ENCODE results near the gene PGBD5. TPM values are rescaled to one million over a fixed set of nuclear protein-coding genes. Genes with fewer than 3 reads are reported as not detected.
A peak's percentile ranks its signal among the peaks of the same experiment; 100 is the strongest.
"Not testable (repeated sequence)": the region's sequence is repeated elsewhere in the genome, so short reads cannot be mapped to it uniquely, and the experiment has no call there.

Gene PGBD5, protein sequence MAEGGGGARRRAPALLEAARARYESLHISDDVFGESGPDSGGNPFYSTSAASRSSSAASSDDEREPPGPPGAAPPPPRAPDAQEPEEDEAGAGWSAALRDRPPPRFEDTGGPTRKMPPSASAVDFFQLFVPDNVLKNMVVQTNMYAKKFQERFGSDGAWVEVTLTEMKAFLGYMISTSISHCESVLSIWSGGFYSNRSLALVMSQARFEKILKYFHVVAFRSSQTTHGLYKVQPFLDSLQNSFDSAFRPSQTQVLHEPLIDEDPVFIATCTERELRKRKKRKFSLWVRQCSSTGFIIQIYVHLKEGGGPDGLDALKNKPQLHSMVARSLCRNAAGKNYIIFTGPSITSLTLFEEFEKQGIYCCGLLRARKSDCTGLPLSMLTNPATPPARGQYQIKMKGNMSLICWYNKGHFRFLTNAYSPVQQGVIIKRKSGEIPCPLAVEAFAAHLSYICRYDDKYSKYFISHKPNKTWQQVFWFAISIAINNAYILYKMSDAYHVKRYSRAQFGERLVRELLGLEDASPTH
- total RNA-seq: not detected

DNA sequence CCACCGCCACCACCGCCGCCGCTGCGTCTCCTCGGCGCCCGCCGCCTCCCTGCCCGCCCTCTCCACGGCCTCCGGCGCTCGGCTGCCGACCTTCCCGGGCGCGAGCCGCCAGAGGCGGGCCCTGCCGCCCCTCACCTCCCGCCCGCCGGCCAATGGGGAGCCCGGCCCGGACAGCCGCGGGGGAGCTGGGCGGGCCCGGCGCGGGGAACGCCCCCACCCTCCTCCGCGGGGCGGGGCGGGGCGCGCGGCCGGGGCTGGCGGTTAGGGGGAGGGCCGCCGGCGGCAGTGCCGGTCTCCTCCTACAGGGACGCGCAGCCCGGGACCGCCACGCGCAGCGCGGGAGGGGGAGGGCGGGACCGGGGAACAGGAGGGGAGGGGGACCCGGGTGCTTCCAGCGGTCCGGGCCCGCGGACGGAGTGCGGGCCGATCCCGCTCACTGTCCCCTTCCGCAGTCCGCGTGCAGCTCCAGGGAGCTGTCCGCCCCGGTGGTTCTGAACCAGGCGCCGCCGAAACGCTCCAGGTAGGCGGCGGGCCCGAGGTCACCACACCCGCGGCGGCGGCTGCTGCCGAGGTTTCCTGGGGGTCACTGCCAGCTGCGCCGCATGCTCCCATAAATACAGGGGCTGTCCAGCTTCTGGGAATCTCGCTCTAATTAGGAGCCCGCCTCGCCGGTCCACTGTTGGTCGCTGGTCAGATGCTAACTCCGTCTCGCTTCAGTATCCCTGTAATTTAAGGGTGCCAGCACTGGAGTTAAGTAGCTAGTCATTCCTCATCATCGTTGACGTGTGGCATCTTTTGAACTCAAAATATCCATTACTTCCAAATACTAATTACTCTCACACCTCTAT lies at the start of gene PGBD5:
Gene PGBD5 (minus strand): TSS at position 87 of the 848 bp plus-strand sequence. CDS start 404 bp downstream, outside the sequence.
- CTCF ChIA-PET: no interaction called here
- no peaks in the 10 kb centered on the region for H3K9me3 Mint-ChIP-seq

DNA sequence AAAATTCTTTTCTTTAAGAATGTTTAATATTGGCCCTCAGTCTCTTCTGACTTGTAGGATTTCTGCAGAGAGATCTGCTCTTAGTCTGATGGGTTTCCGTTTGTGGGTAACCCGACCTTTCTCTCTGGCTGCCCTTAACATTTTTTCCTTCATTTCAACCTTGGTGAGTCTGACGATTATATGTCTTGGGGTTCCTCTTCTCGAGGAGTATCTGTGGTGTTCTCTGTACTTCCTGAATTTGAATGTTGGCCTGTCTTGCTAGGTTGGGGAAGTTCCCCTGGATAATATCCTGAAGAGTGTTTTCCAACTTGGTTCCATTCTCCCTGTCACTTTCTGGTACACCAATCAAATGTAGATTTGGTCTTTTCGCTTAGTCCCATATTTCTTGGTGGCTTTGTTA lies 48.8 kb upstream of the PGBD5 start:
- DNase-seq; H3K36me3 Mint-ChIP-seq (ENCODE audit: low read depth); H3K4me3 Mint-ChIP-seq; H3K9me3 Mint-ChIP-seq; POLR2A ChIA-PET; H3K4me1 Mint-ChIP-seq; CTCF ChIA-PET; H3K27ac Mint-ChIP-seq: not testable (repeated sequence)
- peaks cover 35% of the 10 kb centered on the region for H3K27me3 Mint-ChIP-seq

More for the DNA sequence above, at the start of gene PGBD5:
- DNase-seq: peak; percentile 68
- peaks cover 5% of the 10 kb centered on the region for H3K36me3 Mint-ChIP-seq (ENCODE audit: low read depth)
- H3K27ac Mint-ChIP-seq: peak within 1 kb of the TSS; percentile 17
- H3K27me3 Mint-ChIP-seq: peaks cover 64% of the 10 kb centered on the region
- peak within 1 kb of the TSS; percentile 49 for H3K4me3 Mint-ChIP-seq
- POLR2A ChIA-PET: no interaction called here
- H3K4me1 Mint-ChIP-seq: peaks cover 19% of the 10 kb centered on the region

DNA sequence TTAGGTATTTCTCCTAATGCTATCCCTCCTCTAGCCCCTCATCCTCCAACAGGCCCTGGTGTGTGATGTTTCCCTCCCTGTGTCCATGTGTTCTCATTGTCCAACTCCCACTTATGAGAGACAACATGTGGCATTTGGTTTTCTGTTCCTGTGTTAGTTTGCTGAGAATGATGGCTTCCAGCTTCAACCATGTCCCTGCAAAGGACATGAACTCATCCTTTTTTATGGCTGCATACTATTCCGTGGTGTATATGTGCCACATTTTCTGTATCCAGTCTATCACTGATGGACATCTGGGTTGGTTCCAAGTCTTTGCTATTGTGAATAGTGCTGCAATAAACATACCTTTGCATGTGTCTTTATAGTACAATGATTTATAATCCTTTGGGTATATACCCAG lies 44.6 kb upstream of the PGBD5 start:
- H3K9me3 Mint-ChIP-seq; H3K4me3 Mint-ChIP-seq; H3K4me1 Mint-ChIP-seq; CTCF ChIA-PET; H3K36me3 Mint-ChIP-seq (ENCODE audit: low read depth); H3K27ac Mint-ChIP-seq; POLR2A ChIA-PET; DNase-seq: not testable (repeated sequence)
- peaks cover 21% of the 10 kb centered on the region for H3K27me3 Mint-ChIP-seq

DNA sequence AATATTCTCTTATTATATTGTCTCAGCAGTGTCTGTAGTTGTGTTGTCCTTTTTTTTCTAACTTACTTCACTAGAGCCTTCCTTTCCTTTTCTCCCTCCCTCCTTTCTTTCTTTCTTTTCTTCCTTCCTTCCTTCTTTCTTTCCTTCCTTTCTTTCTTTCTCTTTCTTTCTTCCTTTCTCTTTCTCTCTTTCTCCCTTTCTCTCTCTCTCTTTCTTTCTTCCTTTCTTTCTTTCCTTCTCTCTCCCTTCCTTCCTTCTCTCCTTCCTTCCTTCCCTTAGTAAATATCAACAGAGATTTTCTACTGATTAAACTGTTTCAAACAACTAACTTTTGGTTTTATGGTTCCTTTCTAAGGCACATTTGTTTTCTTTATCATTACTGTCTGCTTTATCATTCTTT lies 43.1 kb upstream of the PGBD5 start:
- no peak overlapping the region for H3K4me3 Mint-ChIP-seq
- CTCF ChIA-PET: interaction anchor here (0.6 kb wide), 1 partner anchor 147 kb away, joined by 4 read pairs; no protein-coding TSS in a partner anchor

DNA sequence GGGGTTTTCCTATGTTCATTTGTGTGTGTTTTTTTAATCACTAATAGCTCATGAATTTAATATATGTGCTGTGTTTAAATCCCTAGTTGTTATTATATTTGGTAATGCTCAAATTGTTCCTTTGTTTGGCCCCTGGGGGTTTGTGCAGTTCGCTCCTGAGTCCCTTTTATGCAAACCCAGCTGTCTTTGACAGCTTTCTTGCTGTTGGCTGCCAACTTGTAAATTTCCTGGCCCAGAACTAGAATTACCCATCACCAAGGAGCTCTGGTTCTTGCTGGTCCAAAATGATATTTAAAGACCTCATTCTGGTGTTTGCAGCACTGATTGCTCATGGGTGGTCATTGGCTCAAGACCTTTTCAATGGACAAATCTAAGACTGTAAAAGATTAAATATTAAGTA lies 39.6 kb upstream of the PGBD5 start:
- POLR2A ChIA-PET: no interaction called here
- Mint-ChIP-seq H3K4me1 (no peaks in the 10 kb centered on the region), H3K27me3 (peaks cover 15% of the 10 kb centered on the region), H3K27ac (no peak overlapping the region), H3K4me3 (no peak overlapping the region), H3K9me3 (peaks cover 3% of the 10 kb centered on the region), H3K36me3 (ENCODE audit: low read depth) (no peaks in the 10 kb centered on the region)
- no peak for DNase-seq
- CTCF ChIA-PET: no interaction called here

More for the DNA sequence above, 43.1 kb upstream of the PGBD5 start:
- peaks cover 6% of the 10 kb centered on the region for H3K9me3 Mint-ChIP-seq
- H3K4me1 Mint-ChIP-seq: no peaks in the 10 kb centered on the region
- peaks cover 12% of the 10 kb centered on the region for H3K27me3 Mint-ChIP-seq
- no peak for DNase-seq
- H3K36me3 Mint-ChIP-seq (ENCODE audit: low read depth): no peaks in the 10 kb centered on the region
- POLR2A ChIA-PET: no interaction called here
- H3K27ac Mint-ChIP-seq: no peak overlapping the region

DNA sequence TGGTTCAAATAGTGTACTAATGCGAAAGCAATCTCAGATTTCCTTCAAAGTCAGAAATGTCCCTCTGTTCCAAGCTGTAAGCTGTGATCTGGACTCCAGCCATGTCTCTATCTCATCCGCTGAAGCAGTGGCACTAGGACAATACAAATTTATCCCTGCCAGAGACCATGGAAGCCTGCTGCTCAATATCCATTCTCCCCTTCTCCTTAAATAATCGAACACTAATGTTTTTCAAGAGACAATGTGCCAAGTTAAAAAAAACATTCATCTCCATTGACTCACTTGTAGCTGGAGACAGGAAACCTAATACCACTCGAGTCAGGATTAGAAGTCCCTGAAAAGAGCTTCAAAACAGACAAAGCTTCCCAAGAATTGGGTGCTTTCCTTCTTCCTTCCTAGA lies 38.5 kb upstream of the PGBD5 start:
- Mint-ChIP-seq H3K4me1 (no peaks in the 10 kb centered on the region), H3K27ac (no peak overlapping the region), H3K27me3 (peaks cover 22% of the 10 kb centered on the region), H3K9me3 (peaks cover 1% of the 10 kb centered on the region), H3K36me3 (ENCODE audit: low read depth) (no peaks in the 10 kb centered on the region), H3K4me3 (no peak overlapping the region)
- ChIA-PET CTCF (no interaction called here), POLR2A (no interaction called here)
- DNase-seq: no peak

DNA sequence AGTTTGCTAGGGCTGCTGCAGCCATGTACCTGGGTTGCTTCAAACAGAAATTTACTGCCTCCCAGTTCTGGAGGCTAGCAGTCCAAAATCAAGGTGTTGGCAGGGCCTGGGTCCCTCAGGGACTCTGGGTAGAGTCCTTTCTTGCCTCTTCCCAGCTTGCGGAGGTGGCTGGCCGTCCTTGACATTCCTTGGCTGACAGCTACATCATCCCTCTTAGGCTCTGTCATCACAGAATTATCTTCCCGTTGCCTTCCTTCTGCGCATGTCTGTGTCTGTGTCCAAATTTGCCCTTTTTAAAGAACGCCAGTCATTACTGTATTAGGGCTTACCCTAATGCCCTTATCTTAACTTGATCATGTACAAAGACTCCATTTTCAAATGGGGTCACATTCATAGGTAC lies 37.6 kb upstream of the PGBD5 start:
- no peaks in the 10 kb centered on the region for H3K36me3 Mint-ChIP-seq (ENCODE audit: low read depth)
- no peak for DNase-seq
- H3K27ac Mint-ChIP-seq: no peak overlapping the region
- no peaks in the 10 kb centered on the region for H3K4me1 Mint-ChIP-seq
- H3K4me3 Mint-ChIP-seq: no peak overlapping the region
- peaks cover 28% of the 10 kb centered on the region for H3K27me3 Mint-ChIP-seq
- ChIA-PET POLR2A (no interaction called here), CTCF (no interaction called here)
- no peaks in the 10 kb centered on the region for H3K9me3 Mint-ChIP-seq

DNA sequence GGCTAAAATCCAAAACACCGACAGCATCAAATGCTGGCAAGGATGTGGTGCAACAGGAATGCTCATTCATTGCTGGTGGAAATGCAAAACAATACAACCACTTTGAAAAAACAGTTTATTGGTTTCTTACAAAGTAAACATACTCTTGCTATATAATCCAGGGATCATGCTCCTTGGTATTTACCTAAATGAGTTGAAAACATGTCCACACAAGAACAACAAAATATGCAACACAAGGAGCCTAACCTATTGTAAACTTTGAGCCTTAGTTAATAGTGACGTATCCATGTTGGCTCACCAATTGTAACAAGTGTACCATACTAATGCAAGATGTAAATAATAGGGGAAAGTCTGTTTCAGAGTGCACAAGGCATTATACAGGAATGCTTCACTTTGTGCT lies 37.2 kb upstream of the PGBD5 start:
- CTCF ChIA-PET: no interaction called here
- peaks cover 28% of the 10 kb centered on the region for H3K27me3 Mint-ChIP-seq
- H3K36me3 Mint-ChIP-seq (ENCODE audit: low read depth): no peaks in the 10 kb centered on the region
- H3K4me1 Mint-ChIP-seq: no peaks in the 10 kb centered on the region
- H3K9me3 Mint-ChIP-seq: no peaks in the 10 kb centered on the region
- H3K4me3 Mint-ChIP-seq: no peak overlapping the region
- DNase-seq: no peak
- H3K27ac Mint-ChIP-seq: no peak overlapping the region
- POLR2A ChIA-PET: no interaction called here

DNA sequence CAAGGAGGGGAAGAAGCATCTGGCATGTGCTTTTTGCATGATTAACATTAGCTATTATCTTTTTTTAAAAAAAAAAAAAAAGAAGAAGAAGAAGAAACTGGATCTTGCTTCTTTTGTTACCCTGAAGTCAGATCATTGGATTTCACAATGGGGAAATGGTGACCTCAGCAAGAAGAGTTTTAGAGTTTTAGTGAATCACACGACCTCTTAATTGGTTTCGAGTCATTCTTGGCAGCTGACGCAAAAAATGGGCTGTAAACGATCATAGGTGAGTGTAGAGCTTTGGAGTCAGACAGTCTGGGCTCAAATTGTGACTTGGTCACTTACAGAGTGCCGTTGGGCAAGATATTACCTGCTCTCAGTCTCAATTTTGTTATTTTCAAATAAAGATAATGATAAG lies 33.3 kb upstream of the PGBD5 start:
- Mint-ChIP-seq H3K4me1 (no peaks in the 10 kb centered on the region), H3K27ac (no peak overlapping the region), H3K4me3 (no peak overlapping the region), H3K9me3 (no peaks in the 10 kb centered on the region), H3K36me3 (ENCODE audit: low read depth) (no peaks in the 10 kb centered on the region), H3K27me3 (peaks cover 32% of the 10 kb centered on the region)
- POLR2A ChIA-PET: no interaction called here
- CTCF ChIA-PET: no interaction called here
- no peak for DNase-seq

DNA sequence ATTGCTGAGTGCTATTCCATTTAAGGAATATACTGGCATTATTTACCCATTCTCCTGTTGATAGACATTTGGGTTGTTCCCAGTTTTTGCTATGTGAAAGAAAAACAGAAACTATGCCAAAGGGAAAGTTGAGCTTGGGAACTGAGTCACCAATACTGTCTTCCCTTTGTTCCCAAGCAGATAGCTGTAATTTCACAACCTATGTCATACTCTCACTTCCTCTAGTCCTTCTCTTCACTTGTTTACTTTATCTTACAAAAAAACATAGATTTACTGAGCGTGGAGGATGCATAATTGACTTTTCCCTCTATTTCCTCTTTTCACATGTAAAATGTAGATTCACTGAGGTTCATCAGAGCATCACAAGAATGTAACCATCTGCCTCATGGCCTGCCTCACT lies 32.4 kb upstream of the PGBD5 start:
- H3K27ac Mint-ChIP-seq: no peak overlapping the region
- H3K4me1 Mint-ChIP-seq: no peaks in the 10 kb centered on the region
- peaks cover 31% of the 10 kb centered on the region for H3K27me3 Mint-ChIP-seq
- H3K9me3 Mint-ChIP-seq: no peaks in the 10 kb centered on the region
- ChIA-PET CTCF (no interaction called here), POLR2A (no interaction called here)
- no peak overlapping the region for H3K4me3 Mint-ChIP-seq
- no peaks in the 10 kb centered on the region for H3K36me3 Mint-ChIP-seq (ENCODE audit: low read depth)
- no peak for DNase-seq

DNA sequence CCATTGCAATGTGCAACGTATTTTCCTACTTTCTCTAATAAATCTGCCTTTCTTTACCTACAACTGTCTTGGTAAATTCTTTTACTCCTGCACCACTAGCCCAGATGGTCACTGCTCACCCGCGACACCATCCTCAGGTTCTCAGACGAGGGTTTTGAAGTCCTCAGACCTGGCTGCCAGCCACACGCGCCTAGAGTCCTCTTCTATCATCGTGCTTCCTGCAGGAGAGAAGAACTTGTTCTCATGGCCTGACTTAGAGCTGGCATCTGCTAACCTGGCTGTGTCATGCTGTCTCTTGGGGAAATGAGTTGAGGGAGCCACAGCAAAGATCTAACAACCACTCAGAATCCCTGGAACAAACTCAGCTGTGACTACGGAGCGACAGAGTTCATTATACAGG lies 30.3 kb upstream of the PGBD5 start:
- Mint-ChIP-seq H3K4me1 (no peaks in the 10 kb centered on the region), H3K9me3 (no peaks in the 10 kb centered on the region), H3K4me3 (no peak overlapping the region), H3K27ac (no peak overlapping the region), H3K36me3 (ENCODE audit: low read depth) (no peaks in the 10 kb centered on the region), H3K27me3 (peaks cover 30% of the 10 kb centered on the region)
- ChIA-PET CTCF (no interaction called here), POLR2A (no interaction called here)
- DNase-seq: no peak

DNA sequence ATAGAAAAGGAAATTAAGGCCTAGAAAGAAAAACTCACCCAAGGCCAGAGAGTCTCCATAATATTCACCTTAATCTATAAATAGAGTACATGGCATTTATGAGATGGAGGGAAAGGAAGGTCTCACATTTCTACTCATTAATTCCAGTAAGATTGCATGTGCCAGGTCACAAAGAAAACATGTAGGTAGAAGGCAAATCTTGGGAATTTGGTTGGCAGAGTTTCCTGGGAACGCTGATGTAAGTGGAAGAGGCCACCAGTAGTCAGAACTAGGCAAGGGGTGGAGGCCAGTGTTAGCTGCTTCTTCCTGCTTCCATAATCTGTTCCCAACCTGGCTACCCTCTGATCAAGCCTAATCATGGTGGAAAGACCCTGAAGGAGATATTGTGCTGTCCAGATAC lies 29.2 kb upstream of the PGBD5 start:
- ChIA-PET CTCF (no interaction called here), POLR2A (no interaction called here)
- H3K27ac Mint-ChIP-seq: no peak overlapping the region
- H3K4me3 Mint-ChIP-seq: no peak overlapping the region
- H3K4me1 Mint-ChIP-seq: no peaks in the 10 kb centered on the region
- H3K9me3 Mint-ChIP-seq: no peaks in the 10 kb centered on the region
- no peak for DNase-seq
- H3K36me3 Mint-ChIP-seq (ENCODE audit: low read depth): no peaks in the 10 kb centered on the region
- H3K27me3 Mint-ChIP-seq: peaks cover 20% of the 10 kb centered on the region

DNA sequence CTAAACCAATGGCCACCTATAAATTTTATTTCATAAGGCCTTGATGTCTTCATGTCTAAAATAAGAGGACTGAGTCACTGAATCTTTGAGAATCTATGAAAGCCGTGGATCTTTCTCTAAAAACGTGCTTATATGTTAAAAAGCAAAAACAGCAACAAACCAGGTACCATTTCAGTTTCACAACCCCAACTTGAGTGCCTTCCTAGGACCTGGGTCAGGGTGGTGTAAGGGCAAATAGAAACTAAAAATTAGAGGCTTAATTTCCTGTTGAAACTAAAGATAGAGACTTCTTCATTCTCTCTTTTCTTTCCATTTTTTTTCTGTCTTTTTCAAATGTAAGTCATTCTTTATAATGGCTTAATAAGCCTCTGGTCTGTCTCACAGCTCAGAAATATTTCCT lies 27.2 kb upstream of the PGBD5 start:
- ChIA-PET CTCF (no interaction called here), POLR2A (no interaction called here)
- DNase-seq: no peak
- no peak overlapping the region for H3K4me3 Mint-ChIP-seq
- peaks cover 9% of the 10 kb centered on the region for H3K27me3 Mint-ChIP-seq
- no peaks in the 10 kb centered on the region for H3K9me3 Mint-ChIP-seq
- H3K36me3 Mint-ChIP-seq (ENCODE audit: low read depth): no peaks in the 10 kb centered on the region
- H3K4me1 Mint-ChIP-seq: no peaks in the 10 kb centered on the region
- H3K27ac Mint-ChIP-seq: no peak overlapping the region
